Measurements from ENCODE around the gene FOLR2.
A peak's percentile ranks its signal among the peaks of the same experiment; 100 is the strongest.
"Not testable (repeated sequence)": the region's sequence is repeated elsewhere in the genome, so short reads cannot be mapped to it uniquely, and the experiment has no call there.

Gene FOLR2

DNA sequence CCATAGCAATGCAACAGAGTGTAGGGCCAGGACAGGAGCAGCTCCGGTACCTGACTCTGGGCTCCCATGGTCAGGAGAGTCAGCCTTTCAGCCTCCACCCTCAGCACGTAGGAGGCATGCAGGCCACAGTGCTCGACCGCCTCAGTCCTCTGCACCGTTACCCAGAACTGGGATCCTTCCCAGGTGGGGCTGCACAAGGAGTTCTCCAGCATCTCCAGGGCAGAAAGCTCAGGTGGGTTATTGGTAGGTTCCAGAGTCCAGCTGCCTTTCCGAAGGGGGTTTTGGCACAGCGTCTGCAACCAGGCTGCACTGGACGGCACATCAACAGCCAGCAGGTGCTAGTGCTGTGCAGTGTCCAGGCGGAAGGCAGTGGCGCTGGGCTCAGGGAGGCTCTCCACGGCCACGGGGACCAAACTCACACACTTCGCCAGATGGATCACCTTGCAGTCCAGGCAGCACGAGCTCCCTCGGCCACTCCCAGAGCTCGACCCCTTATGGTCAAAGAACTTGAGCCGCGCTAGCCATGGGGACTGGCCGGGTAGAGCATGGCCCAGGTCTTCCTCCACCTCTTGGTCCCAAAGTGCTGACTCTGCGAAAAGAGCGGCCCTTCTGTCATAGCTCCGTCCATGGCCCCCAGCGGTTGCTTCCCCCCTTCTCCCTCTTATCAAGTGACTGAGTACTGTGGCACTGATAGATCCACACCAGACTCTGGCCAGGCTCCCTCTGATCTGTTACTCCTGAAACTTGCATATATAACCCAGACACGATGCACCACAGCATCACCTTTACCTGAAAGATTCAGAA is 34.3 kb downstream of the FOLR2 start:
- H3K27ac ChIP-seq: no peak overlapping the region
- H4K20me1 ChIP-seq: no peaks in the 10 kb centered on the region
- H3K9me3 ChIP-seq: no peaks in the 10 kb centered on the region
- no peaks in the 10 kb centered on the region for H3K4me1 ChIP-seq
- peaks cover 21% of the 10 kb centered on the region for H3K27me3 ChIP-seq
- H3K36me3 ChIP-seq: no peaks in the 10 kb centered on the region
- H3K9ac ChIP-seq: no peak overlapping the region
- H3K4me2 ChIP-seq: no peak overlapping the region
- TF ChIP-seq Cebpa-rat (IDR thresholded peaks at IDR 0.05): no peak
- no peak overlapping the region for H3K4me3 ChIP-seq

- Histone ChIP-seq H4K20me1 (no peaks in the 10 kb centered on the region), H3K36me3 (no peaks in the 10 kb centered on the region), H3K9ac (no peak overlapping the region), H3K9me3 (no peaks in the 10 kb centered on the region), H3K4me3 (no peak overlapping the region), H3K4me2 (no peak overlapping the region), H3K27me3 (peaks cover 13% of the 10 kb centered on the region), H3K4me1 (no peaks in the 10 kb centered on the region), H3K27ac (no peak overlapping the region)
- no peak for TF ChIP-seq Cebpa-rat (IDR thresholded peaks at IDR 0.05)
Observed at GRCh38 chr11:72251614-72252013, 35.0 kb downstream of the FOLR2 start.

DNA sequence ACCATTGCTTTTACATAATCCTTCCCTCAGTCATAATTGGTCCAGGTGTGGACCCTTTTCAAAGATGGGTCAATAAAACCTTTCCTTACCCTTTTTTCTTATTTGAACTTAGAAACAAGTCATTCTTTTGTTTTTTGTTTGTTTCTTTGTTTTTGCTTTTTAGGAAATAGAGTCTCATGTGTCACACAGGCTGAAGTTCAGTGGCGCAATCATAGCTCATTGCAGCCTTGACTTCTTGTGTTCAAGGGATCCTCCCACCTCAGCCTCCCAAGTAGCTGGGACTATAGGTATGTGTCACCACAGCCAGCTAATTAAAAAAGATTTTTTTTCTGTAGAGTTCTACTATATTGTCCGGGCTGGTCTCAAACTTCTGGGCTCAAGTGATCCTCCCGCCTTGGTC is 36.8 kb downstream of the FOLR2 start:
- Histone ChIP-seq H3K27me3 (no peaks in the 10 kb centered on the region), H3K9ac (no peak overlapping the region), H3K4me3 (no peak overlapping the region), H3K4me1 (no peaks in the 10 kb centered on the region), H3K9me3 (no peaks in the 10 kb centered on the region), H3K36me3 (no peaks in the 10 kb centered on the region), H4K20me1 (no peaks in the 10 kb centered on the region), H3K27ac (no peak overlapping the region), H3K4me2 (no peak overlapping the region)
- TF ChIP-seq Cebpa-rat (IDR thresholded peaks at IDR 0.05): no peak

DNA sequence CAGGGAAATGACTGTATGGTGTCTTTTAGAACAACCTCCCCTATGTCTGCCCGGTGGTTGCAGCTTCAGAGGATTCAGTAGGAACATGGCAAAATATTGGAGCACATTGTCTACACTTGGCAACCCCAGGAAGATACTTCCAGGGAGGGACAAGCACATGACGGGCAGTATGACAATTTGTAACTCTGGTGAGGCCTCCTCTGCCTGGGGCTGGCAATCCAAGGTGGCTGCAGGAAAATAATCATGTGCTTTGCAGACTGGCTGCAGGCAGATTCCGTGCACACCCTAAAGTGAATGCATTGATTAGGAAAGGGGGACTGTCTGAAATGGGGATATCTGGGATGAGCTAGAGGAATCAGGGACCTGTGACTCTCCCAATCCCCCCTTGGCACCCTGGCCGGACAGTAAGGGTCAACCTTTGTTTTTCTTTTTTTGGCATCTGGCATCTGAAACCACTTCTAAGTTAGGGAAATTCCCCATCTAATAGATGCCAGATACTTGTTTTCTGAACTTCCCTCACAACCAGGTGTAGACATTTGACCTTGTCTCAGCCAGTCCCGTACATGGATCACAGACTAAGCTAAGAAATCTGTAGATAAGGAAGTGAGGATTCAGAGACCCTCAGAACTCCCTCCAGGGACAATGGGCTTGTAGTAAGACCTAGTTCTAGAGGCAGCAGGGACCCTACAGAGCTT is 37.9 kb downstream of the FOLR2 start:
- TF ChIP-seq Cebpa-rat (IDR thresholded peaks at IDR 0.05): no peak
- no peaks in the 10 kb centered on the region for H3K36me3 ChIP-seq
- no peak overlapping the region for H3K4me2 ChIP-seq
- no peak overlapping the region for H3K9ac ChIP-seq
- no peaks in the 10 kb centered on the region for H3K9me3 ChIP-seq
- no peaks in the 10 kb centered on the region for H4K20me1 ChIP-seq
- no peaks in the 10 kb centered on the region for H3K27me3 ChIP-seq
- no peak overlapping the region for H3K4me3 ChIP-seq
- H3K27ac ChIP-seq: no peak overlapping the region
- H3K4me1 ChIP-seq: no peaks in the 10 kb centered on the region

DNA sequence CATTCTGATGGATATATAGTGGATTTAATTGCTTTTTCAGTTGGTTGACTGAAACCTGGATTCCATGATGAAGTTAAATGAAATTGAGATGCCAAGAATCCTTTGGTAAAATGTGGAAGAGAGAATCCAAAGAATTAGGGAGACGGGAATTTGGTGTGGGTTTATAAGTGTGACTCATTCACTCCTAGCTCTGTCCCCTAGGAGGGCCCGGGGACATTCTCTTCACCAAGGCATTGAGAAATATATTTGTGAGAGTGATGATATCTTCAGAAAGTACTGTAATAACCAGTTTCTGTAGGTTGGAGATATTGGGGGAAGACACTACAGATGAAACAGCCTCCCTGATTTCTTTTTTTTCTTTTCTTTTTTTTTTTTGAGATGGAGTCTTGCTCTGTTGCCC is 41.0 kb downstream of the FOLR2 start:
- Histone ChIP-seq H3K4me3 (no peak overlapping the region), H3K4me2 (no peak overlapping the region), H3K36me3 (no peaks in the 10 kb centered on the region), H3K9ac (no peak overlapping the region), H3K27ac (no peak overlapping the region), H3K9me3 (no peaks in the 10 kb centered on the region), H4K20me1 (no peaks in the 10 kb centered on the region), H3K4me1 (no peaks in the 10 kb centered on the region), H3K27me3 (no peaks in the 10 kb centered on the region)
- TF ChIP-seq Cebpa-rat (IDR thresholded peaks at IDR 0.05): no peak

DNA sequence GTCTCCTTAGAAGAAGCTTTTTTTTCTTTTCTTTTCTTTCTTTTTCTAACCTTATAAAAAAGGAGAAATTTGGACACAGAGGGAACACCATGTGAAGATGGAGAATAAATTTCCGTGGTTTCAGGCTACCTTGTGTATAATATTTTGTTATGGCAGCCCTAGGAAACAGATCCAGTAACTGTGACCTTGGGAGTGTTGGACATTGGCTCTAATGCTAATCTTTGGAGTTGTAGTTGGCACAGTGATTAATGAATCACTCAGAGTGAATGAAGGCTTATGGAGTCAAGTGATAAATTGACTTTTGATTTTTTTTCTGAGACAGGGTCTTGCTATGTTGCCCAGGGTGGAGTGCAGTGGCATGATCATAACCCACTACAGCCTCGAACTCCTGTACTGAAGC is 42.9 kb downstream of the FOLR2 start:
- H3K9ac ChIP-seq: no peak overlapping the region
- no peaks in the 10 kb centered on the region for H3K36me3 ChIP-seq
- no peak overlapping the region for H3K4me2 ChIP-seq
- no peaks in the 10 kb centered on the region for H3K9me3 ChIP-seq
- H4K20me1 ChIP-seq: no peaks in the 10 kb centered on the region
- H3K4me1 ChIP-seq: no peaks in the 10 kb centered on the region
- TF ChIP-seq Cebpa-rat (IDR thresholded peaks at IDR 0.05): no peak
- no peak overlapping the region for H3K4me3 ChIP-seq
- H3K27me3 ChIP-seq: no peaks in the 10 kb centered on the region
- H3K27ac ChIP-seq: no peak overlapping the region

DNA sequence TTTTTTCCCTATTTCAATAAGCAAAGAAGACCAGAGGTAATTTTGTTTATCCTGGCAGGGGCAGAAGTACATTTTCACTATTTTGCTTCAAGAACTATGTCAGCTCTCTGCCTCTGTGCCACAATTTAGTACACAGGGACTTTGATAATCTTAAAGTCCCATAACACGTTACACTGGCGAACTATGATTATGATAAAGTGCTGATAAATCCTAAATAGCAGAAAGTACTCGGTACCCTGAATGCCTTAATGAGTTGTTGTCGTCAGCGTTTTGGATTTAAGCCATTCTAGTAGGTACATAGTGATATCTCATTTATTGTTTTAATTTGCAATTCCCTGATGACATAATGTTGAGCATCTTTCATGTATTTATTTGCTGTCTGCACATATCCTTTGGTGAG is 44.0 kb downstream of the FOLR2 start:
- H3K9ac ChIP-seq: no peak overlapping the region
- TF ChIP-seq Cebpa-rat (IDR thresholded peaks at IDR 0.05): no peak
- H3K36me3 ChIP-seq: no peaks in the 10 kb centered on the region
- H3K27ac ChIP-seq: no peak overlapping the region
- peaks cover 4% of the 10 kb centered on the region for H3K4me1 ChIP-seq
- H3K9me3 ChIP-seq: no peaks in the 10 kb centered on the region
- H3K4me3 ChIP-seq: no peak overlapping the region
- no peaks in the 10 kb centered on the region for H4K20me1 ChIP-seq
- H3K4me2 ChIP-seq: no peak overlapping the region
- H3K27me3 ChIP-seq: no peaks in the 10 kb centered on the region

- no peak overlapping the region for H3K4me3 ChIP-seq
Observed at GRCh38 chr11:72263361-72263760, 46.8 kb downstream of the FOLR2 start.

DNA sequence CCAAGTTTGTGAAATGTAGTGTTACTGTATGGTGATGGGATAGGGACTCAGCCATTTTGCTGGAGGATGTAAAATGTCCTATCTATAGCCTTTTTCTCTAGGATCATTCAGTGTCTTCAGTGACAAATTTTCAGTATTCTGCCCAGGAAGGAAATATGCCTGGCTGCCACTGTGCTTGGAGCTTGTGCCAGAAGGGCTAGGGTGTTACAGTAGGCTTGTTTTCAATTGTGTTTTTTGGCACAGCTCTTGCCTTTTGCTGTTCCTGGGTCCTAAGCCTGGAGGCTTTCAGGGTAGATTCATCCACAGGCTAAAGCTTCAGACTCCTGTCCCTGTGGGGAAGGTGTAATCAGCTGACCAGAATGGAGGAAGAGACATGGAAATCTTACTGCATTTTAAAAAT is 49.4 kb downstream of the FOLR2 start:
- TF ChIP-seq Cebpa-rat (IDR thresholded peaks at IDR 0.05): no peak
- H3K4me1 ChIP-seq: peaks cover 24% of the 10 kb centered on the region

More at GRCh38 chr11:72263361-72263760, 46.8 kb downstream of the FOLR2 start:
- no peaks in the 10 kb centered on the region for H3K36me3 ChIP-seq
- H3K27ac ChIP-seq: no peak overlapping the region
- no peak overlapping the region for H3K4me2 ChIP-seq
- H3K9ac ChIP-seq: no peak overlapping the region
- no peaks in the 10 kb centered on the region for H3K9me3 ChIP-seq
- no peaks in the 10 kb centered on the region for H3K27me3 ChIP-seq
- no peaks in the 10 kb centered on the region for H4K20me1 ChIP-seq
- no peak for TF ChIP-seq Cebpa-rat (IDR thresholded peaks at IDR 0.05)
- H3K4me1 ChIP-seq: peaks cover 24% of the 10 kb centered on the region

DNA sequence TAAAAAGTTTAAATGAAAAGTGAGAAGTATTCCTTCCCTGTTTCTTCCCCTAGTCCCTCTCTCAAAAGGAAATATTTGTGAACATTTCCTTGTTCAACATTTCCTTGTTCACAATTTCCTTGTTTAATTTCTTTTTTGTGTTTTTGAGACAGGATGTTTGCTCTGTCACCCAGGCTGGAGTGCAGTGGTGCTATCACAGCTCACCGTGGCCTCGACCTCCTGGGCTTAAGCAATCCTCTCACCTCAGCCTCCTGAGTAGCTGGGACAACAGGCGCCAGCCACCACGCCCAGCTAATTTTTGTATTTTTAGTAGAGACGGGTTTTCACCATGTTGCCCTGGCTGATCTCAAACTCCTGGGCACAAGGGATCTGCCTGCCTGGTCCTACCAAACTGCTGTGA is 50.4 kb downstream of the FOLR2 start:
- H3K4me3 ChIP-seq, H3K36me3 ChIP-seq, H4K20me1 ChIP-seq, H3K9me3 ChIP-seq, H3K9ac ChIP-seq, H3K27ac ChIP-seq, H3K27me3 ChIP-seq: not testable (repeated sequence)
- H3K4me2 ChIP-seq: peak overlapping the region; percentile 64; the same call in 1 of the 2 replicates
- H3K4me1 ChIP-seq: peaks cover 24% of the 10 kb centered on the region

More for the DNA sequence above, 49.4 kb downstream of the FOLR2 start:
- H3K27ac ChIP-seq: no peak overlapping the region
- H3K9me3 ChIP-seq: no peaks in the 10 kb centered on the region
- peak overlapping the region; percentile 5; the same call in 1 of the 2 replicates for H3K9ac ChIP-seq
- no peaks in the 10 kb centered on the region for H4K20me1 ChIP-seq
- no peak overlapping the region for H3K4me3 ChIP-seq
- H3K36me3 ChIP-seq: no peaks in the 10 kb centered on the region
- no peaks in the 10 kb centered on the region for H3K27me3 ChIP-seq
- H3K4me2 ChIP-seq: peak overlapping the region; percentile 64

Data from BLaER1 (cell line).